PC-9 (cell line): ENCODE data around the gene RPL31. TPM values are rescaled to one million over a fixed set of nuclear protein-coding genes. Genes with fewer than 3 reads are reported as not detected.

Experiments
- BruUV-seq: library from RNA; stranded (reverse); fragments of 400-500 nt; replicated peaks from 2 replicates; lab custom pipeline; 2021; lab: Mats Ljungman, UMichigan
- CTCF ChIA-PET: fragments of 300-600 bp; sonication (Branson Sonifier 250); formaldehyde crosslinking; loops from one replicate; lab custom pipeline; 2022; ENCODE audit warnings: antibody characterized with exemption; lab: Charles Lee
- POLR2A ChIA-PET: fragments of 300-600 bp; sonication (Branson Sonifier 250); formaldehyde crosslinking; loops from one replicate; lab custom pipeline; 2022; ENCODE audit warnings: antibody characterized with exemption; ENCODE audit not compliant: unreplicated experiment; lab: Charles Lee
- DNase-seq, 2 experiments: peaks; one replicate each; pipeline versions ENCODE4 v3.0.0 to v3.0.0-alpha.2; 2015 to 2022; ENCODE audit warnings: mixed read lengths in 1 of 2
- H2AFZ ChIP-seq: fragments of 200-600 bp; sonication (generic); 2 replicates; pipeline ENCODE4 v1.8.1; 2017; ENCODE audit warnings: antibody characterized with exemption
- H3F3A ChIP-seq: fragments of 200-600 bp; sonication (generic); 2 replicates; pipeline ENCODE4 v1.8.1; 2017; ENCODE audit warnings: antibody characterized with exemption, mild to moderate bottlenecking, low read depth; ENCODE audit not compliant: insufficient read depth
- H3K27ac ChIP-seq: fragments of 200-600 bp; sonication (generic); 2 replicates; pipeline ENCODE4 v1.6.1; 2016; ENCODE audit warnings: mixed run types
- H3K27me3 ChIP-seq: fragments of 200-600 bp; sonication (generic); 2 replicates; pipeline ENCODE4 v1.6.1; 2016; ENCODE audit warnings: low read depth, mixed run types; ENCODE audit not compliant: insufficient read depth
- H3K36me3 ChIP-seq: fragments of 200-600 bp; sonication (generic); 2 replicates; pipeline ENCODE4 v1.6.1; 2016; ENCODE audit warnings: low read depth, mixed run types
- H3K4me1 ChIP-seq: fragments of 200-600 bp; sonication (generic); replicated peaks from 2 replicates; pipeline ENCODE4 v1.6.1; 2016; ENCODE audit warnings: mixed run types; ENCODE audit not compliant: insufficient read depth
- H3K4me2 ChIP-seq: fragments of 200-600 bp; sonication (generic); 2 replicates; pipeline ENCODE4 v1.6.1; 2017; ENCODE audit warnings: mixed run types
- H3K4me3 ChIP-seq: fragments of 200-600 bp; sonication (generic); 2 replicates; pipeline ENCODE4 v1.6.1; 2016; ENCODE audit warnings: mixed run types
- H3K79me2 ChIP-seq: fragments of 200-600 bp; sonication (generic); 2 replicates; pipeline ENCODE4 v1.6.1; 2017; ENCODE audit warnings: low read depth, mixed run types
- H3K9me2 ChIP-seq: fragments of 200-600 bp; sonication (generic); 2 replicates; pipeline ENCODE4 v1.8.1; 2017; ENCODE audit warnings: mild to moderate bottlenecking; ENCODE audit not compliant: insufficient read depth
- H3K9me3 ChIP-seq: fragments of 200-600 bp; sonication (generic); 2 replicates; pipeline ENCODE4 v1.8.1; 2016; ENCODE audit warnings: low read depth; ENCODE audit not compliant: insufficient read depth
- H4K20me1 ChIP-seq: fragments of 200-600 bp; sonication (generic); 2 replicates; pipeline ENCODE4 v1.8.1; 2017; ENCODE audit not compliant: insufficient read depth
- CTCF ChIP-seq: fragments of 200-600 bp; sonication (generic); conservative IDR thresholded peaks from 2 replicates; pipeline ENCODE4 v1.6.1; 2017; ENCODE audit warnings: mixed run types, antibody characterized with exemption, mild to moderate bottlenecking, moderate library complexity
- EZH2 ChIP-seq: fragments of 200-600 bp; sonication (generic); IDR thresholded peaks from 2 replicates; pipeline ENCODE4 v1.8.0; 2017; ENCODE audit warnings: antibody characterized with exemption, low read depth
- intact Hi-C: fragments of 100-400 bp; cut with micrococcal nuclease; formaldehyde crosslinking; loops from one replicate; pipeline ENCODE4 v1.10.0; 2022; ENCODE audit not compliant: unreplicated experiment
- total RNA-seq: library from RNA; stranded (reverse); gene quantifications from 2 replicates; pipeline ENCODE4 v1.2.3, GENCODE V29; 2021

Gene RPL31
- total RNA-seq, 1 experiment from 2014 or later, result 1,251 TPM

- BruUV-seq, result no TSS peak
- Histone ChIP-seq H2AFZ (no peak overlapping the region), H3K36me3 (peaks cover 27% of the 10 kb centered on the region), H3K9me2 (no peaks in the 10 kb centered on the region), H3K27ac (no peak overlapping the region), H3K9me3 (no peaks in the 10 kb centered on the region), H3K27me3 (no peaks in the 10 kb centered on the region), H3K4me3 (no peak overlapping the region), H4K20me1 (0 out of 2 replicates have a peak, but pooled peaks cover under 1% of the 10 kb centered on the region), H3F3A (peaks cover 33% of the 10 kb centered on the region), H3K4me2 (no peak overlapping the region), H3K79me2 (no peaks in the 10 kb centered on the region), H3K4me1 (no peaks in the 10 kb centered on the region)
- intact Hi-C loops, result loop anchor here (10.0 kb wide), 1 partner anchor 95 kb away; no protein-coding TSS in a partner anchor
- TF ChIP-seq CTCF (no peak), EZH2 (no peak)
- CTCF ChIA-PET, result interaction anchor here (0.6 kb wide), 1 partner anchor 160 kb away, joined by 5 read pairs; no protein-coding TSS in a partner anchor
- DNase-seq, result no peak
- POLR2A ChIA-PET, result no interaction called here
Measured at GRCh38 chr2:100980046-100980445, 22.0 kb upstream of the RPL31 start.

GRCh38 chr2:100981011-100981410 lies 21.1 kb upstream of the RPL31 start:
- Histone ChIP-seq H3K9me3 (no peaks in the 10 kb centered on the region), H3K27me3 (no peaks in the 10 kb centered on the region), H3K4me2 (no peak overlapping the region), H3K4me1 (no peaks in the 10 kb centered on the region), H3F3A (peaks cover 37% of the 10 kb centered on the region), H3K79me2 (no peaks in the 10 kb centered on the region), H3K27ac (no peak overlapping the region), H4K20me1 (0 out of 2 replicates have a peak, but pooled peaks cover 4% of the 10 kb centered on the region), H2AFZ (no peak overlapping the region), H3K4me3 (no peak overlapping the region), H3K9me2 (no peaks in the 10 kb centered on the region), H3K36me3 (peaks cover 28% of the 10 kb centered on the region)
- POLR2A ChIA-PET, result no interaction called here
- CTCF ChIA-PET, result no interaction called here
- BruUV-seq, result no TSS peak
- intact Hi-C loops, result loop anchor here (10.0 kb wide), 1 partner anchor 96 kb away; no protein-coding TSS in a partner anchor
- no peak for DNase-seq
- TF ChIP-seq CTCF, result no peak
- no peak for TF ChIP-seq EZH2

GRCh38 chr2:100982431-100982861 lies 19.6 kb upstream of the RPL31 start:
- BruUV-seq, result no TSS peak
- TF ChIP-seq CTCF, result no peak
- no peak for TF ChIP-seq EZH2
- Histone ChIP-seq H3K36me3 (peaks cover 33% of the 10 kb centered on the region), H3K4me2 (no peak overlapping the region), H3F3A (peaks cover 37% of the 10 kb centered on the region), H3K27me3 (no peaks in the 10 kb centered on the region), H2AFZ (no peak overlapping the region), H3K9me3 (no peaks in the 10 kb centered on the region), H3K9me2 (no peaks in the 10 kb centered on the region), H3K4me3 (no peak overlapping the region), H3K4me1 (no peaks in the 10 kb centered on the region), H4K20me1 (0 out of 2 replicates have a peak, but pooled peaks cover 4% of the 10 kb centered on the region), H3K27ac (no peak overlapping the region), H3K79me2 (no peaks in the 10 kb centered on the region)
- DNase-seq, result no peak
- ChIA-PET POLR2A (no interaction called here), CTCF (interaction anchor here (0.6 kb wide), 1 partner anchor 105 kb away, joined by 8 read pairs; no protein-coding TSS in a partner anchor)
- intact Hi-C loops, result loop anchor here (10.0 kb wide), 1 partner anchor 98 kb away; no protein-coding TSS in a partner anchor
